NCI-H1092 treated with DMSO at 0.1 percent for 48 hours (cell line): Measurements from ENCODE around the gene GABRG3.

ENCODE experiments used
- DNase-seq: peaks from one replicate; lab custom pipeline; 2025; lab: John Stamatoyannopoulos, UW

The GABRG3 gene

GRCh38 chr15:27111323-27111722 is 140.3 kb downstream of the GABRG3 start:
- DNase-seq = no peak

DNA sequence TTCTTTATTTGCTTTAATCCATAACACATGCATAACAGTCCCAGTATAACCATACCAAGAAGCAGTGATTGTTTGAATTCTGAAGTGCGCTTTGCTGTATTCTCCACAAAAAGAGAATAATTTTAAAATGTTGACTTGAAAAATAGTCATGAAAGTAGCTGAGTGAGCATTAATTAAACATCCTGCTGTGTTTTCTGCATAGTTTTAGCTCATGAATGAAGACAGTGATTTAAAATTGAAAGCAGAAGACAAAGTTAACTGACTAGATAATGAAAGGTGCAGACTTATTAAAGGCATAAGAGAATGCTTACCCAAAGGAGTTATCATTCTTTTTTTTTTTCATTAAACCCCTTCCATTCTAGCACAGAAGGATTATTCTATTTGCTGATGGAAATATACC is 143.5 kb downstream of the GABRG3 start:
- DNase-seq = no peak

GRCh38 chr15:27119695-27120266 is 148.8 kb downstream of the GABRG3 start:
- no peak for DNase-seq

DNA sequence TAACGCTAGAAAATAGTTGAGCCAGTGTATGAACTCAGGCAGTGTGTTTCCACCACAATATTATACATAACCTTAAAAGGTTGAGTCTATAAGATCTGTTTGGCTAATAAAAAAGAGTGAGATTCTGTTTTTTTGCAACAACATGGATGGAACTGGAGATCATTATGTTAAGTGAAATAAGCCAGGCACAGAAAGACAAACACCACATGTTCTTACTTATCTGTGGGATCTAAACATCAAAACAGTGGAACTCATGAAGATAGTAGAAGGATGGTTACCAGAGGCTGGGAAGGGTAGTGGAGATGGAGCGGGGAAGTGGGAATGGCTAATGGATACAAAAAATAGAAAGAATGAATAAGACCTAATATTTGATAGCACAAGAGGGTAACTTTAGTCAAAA is 150.7 kb downstream of the GABRG3 start:
- no peak for DNase-seq

GRCh38 chr15:27123291-27123690 is 152.3 kb downstream of the GABRG3 start:
- DNase-seq = no peak

DNA sequence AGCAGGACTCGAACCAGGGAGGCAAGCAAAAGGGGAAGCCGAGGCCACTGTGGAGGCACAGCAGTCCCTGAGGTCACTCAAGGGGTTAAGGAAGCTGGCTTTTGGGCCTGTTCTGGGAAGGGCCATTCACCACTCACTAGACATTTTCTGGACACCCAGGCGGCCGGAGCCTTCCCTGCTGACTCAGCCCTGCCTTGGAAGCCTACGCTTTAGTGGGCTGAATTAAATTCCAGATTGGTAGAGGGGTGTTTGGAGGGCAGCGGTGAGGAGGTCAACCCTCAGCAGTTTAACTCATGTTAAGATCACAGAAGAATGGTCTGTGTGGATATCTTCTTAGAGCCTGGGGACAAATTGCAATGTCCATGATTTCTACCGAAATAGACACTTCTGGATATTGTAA is 152.8 kb downstream of the GABRG3 start:
- DNase-seq = no peak

DNA sequence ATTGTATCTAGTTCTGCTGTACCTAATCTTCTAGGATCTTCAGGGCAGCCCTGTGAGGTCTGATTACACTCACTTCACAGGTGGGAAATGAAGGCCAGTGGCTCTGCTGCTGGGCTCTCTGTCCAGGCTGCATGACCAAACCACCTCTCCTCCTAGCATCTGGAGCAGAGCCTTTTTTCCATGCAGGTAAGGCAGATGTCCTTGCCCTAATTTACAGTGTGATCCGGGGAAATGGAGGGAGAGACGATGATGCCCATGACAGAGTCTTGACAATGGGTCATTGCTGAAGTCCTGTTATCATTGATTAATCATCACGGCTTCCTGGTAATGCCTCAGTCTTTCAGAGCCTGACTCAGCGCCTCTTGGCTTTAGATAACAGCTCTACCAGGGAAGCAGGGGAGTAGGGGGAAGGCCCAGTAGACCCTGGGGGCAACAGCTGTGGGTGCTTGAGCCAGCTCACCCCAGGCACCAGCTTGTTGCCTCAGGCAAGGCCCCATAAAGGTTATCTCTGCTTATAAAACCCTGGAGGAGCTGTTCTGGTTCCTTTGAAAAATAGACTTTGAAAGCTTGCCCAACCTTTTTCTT is 153.4 kb downstream of the GABRG3 start:
- no peak for DNase-seq

DNA sequence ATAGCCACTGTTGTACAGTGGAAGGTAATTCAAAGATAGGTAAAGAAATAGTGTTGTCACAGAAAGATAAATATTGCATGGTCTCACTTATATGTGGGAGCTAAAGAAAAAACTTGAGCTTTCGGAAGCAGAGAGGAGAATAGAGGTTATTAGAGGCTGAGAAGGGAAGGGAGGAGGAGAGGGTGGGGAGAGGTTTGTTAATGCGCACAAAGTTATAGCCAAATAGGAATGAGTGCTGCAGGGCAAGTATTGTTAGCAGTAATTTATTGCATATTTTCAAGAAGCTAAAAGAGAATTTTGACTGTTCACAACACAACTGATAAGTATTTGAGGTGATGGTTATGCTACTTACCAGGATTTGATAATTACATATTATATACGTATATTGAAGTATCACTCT is 154.2 kb downstream of the GABRG3 start:
- DNase-seq = no peak

- no peak for DNase-seq
These were observed 155.5 kb downstream of the GABRG3 start for GRCh38 chr15:27126449-27126848.

- DNase-seq = no peak
These were observed 157.0 kb downstream of the GABRG3 start for GRCh38 chr15:27127815-27128570.

GRCh38 chr15:27133249-27133648 is 162.3 kb downstream of the GABRG3 start:
- DNase-seq = no peak

DNA sequence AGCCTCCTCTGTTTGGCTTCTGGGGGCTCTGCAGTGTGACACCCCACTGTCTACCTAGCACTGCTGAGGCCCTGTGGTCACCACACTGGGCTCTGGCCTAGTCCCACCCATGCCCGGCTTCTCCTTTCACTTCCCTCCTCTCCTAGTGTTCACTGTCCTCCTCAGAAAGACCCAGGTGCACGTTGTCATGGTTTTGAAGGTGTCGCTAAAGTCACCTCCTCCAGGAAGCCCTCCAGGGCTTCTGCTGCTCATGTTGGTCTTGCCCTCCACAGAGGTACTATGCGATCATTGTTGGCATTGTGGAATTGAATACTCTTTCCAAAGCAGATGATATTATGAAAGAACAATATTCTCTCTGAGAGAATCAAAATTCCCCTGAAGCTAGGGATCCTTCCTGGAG is 163.5 kb downstream of the GABRG3 start:
- no peak for DNase-seq

GRCh38 chr15:27135151-27135550 is 164.2 kb downstream of the GABRG3 start:
- no peak for DNase-seq

DNA sequence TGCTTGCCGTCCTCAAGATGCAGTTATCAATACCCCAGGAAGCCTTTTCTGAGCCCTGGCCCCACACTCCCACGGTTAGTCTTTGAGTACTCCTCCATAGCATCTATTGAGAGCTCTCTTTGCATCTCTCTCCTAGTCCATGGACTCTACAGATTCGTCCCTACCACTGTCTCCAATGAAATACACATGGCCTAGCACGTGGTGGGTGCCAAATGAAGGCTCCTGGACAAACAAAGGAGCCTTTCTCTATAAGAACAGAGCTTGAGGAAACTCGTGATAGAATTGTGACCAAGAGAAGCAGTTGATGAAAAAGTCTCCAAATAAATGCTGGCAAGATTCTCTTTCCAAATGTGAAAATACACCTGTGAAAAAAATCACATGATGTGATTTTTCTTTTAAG is 166.1 kb downstream of the GABRG3 start:
- DNase-seq = no peak

- no peak for DNase-seq
These were observed 194.6 kb downstream of the GABRG3 start for GRCh38 chr15:27165590-27165989.

- no peak for DNase-seq
These were observed 195.9 kb downstream of the GABRG3 start for GRCh38 chr15:27166917-27167316.

DNA sequence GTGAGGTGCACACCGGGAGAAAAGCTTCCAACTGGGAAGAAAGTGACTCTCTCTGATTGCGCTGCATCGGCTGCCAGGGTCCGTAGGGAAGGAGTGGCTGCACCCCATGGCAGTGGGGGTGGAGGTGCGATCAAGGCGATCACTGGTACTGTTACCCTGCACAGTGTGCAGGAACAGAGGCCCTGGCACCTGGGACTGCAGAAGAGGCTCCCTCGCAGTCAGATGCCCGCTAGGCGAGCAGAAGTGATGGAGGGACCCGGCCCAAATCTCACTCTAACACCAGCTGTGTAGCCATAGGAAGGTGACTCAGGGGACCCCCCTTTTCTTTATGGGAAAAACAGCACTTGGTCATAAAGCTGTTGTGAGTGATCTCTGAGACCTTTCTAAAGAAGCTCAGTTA is 196.8 kb downstream of the GABRG3 start:
- DNase-seq = no peak

DNA sequence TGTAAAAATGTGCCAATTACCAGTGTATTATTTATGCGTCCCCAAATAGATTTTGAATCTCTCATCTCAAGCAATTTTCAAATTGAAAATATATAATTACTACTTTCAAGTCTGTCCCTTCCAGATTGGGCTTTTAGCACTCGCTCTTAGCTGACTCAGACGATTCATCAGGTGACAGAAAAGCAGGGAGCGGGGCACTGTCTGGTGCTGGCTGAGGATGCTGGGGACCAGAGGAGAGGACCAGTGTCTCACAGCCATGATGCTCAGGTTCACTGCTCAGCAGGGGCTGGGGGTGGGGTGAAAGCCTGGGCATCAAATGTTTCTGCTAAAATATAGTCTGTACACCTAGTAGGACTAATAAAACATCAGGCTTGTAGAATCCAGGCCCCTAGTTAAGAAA is 199.9 kb downstream of the GABRG3 start:
- DNase-seq = no peak

- no peak for DNase-seq
These were observed 201.8 kb downstream of the GABRG3 start for GRCh38 chr15:27172821-27173220.

GRCh38 chr15:27175472-27176153 is 204.6 kb downstream of the GABRG3 start:
- no peak for DNase-seq

DNA sequence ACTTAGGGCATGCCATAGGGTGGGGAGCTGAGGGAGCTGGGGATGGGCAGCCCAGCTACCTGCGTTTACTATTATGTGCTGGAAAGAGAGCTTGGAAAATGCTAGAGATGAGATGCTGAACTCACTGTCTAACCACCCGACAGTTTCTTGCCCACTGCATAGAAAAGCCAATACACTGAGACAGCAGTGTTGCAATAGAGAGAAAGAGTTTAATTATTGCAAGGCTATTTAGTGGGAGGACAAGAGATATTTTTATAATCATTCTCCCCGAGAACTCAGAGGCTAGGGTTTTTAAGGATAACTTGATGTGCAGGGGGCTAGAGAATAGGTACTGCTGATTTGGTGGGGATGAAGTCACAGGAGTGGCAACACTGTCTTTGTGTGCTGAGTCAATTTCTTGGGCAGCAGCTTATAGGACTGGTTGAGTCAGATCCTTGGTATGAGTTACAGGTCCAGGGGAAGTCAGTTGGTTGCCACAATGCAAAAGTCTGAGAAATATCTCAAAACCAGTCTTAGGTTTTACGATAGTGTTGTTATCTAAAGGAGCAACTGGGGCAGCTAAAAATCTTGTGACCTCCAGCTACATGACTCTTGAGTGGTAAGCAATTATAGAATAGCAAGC is 205.9 kb downstream of the GABRG3 start:
- no peak for DNase-seq

DNA sequence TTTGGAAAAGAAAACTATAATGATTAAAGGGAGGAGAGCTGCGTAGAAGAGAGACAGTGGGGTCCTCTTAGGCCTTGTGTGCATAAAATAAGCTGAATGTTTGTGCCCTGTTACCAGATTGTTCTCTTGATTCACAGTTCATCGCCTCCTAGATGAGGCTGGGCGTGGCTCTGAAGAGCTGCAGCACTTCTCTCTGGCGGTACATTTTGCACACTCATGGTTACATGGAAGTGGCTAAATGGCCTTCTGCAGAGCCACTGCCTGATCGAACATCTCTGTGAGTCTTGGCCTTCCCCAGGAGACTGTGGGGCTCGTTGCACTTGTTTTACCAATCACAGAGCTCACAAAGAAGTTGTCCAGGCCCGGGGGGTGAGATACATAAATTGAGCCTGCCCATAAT is 208.8 kb downstream of the GABRG3 start:
- no peak for DNase-seq
